GM12875 (cell line): Measurements from ENCODE around the gene SPDYE4.

ENCODE experiments used
- H3K4me3 ChIP-seq: one replicate; pipeline ENCODE4 v1.5.1; 2011; ENCODE audit warnings: low read depth, low read length, control low read depth
- TF ChIP-seq, protein P1 (sequence below): IDR thresholded peaks from 2 replicates; pipeline ENCODE4 v1.5.1; 2011; ENCODE audit warnings: low read depth, mild to moderate bottlenecking, control low read depth, inconsistent platforms, low read length, moderate library complexity, borderline replicate concordance; ENCODE audit not compliant: insufficient read depth

SPDYE4 gene

GRCh38 chr17:8710813-8711212 lies 47.5 kb downstream of the SPDYE4 start:
- H3K4me3 ChIP-seq, result no peak overlapping the region
- TF ChIP-seq, protein P1, sequence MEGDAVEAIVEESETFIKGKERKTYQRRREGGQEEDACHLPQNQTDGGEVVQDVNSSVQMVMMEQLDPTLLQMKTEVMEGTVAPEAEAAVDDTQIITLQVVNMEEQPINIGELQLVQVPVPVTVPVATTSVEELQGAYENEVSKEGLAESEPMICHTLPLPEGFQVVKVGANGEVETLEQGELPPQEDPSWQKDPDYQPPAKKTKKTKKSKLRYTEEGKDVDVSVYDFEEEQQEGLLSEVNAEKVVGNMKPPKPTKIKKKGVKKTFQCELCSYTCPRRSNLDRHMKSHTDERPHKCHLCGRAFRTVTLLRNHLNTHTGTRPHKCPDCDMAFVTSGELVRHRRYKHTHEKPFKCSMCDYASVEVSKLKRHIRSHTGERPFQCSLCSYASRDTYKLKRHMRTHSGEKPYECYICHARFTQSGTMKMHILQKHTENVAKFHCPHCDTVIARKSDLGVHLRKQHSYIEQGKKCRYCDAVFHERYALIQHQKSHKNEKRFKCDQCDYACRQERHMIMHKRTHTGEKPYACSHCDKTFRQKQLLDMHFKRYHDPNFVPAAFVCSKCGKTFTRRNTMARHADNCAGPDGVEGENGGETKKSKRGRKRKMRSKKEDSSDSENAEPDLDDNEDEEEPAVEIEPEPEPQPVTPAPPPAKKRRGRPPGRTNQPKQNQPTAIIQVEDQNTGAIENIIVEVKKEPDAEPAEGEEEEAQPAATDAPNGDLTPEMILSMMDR, result no peak

DNA sequence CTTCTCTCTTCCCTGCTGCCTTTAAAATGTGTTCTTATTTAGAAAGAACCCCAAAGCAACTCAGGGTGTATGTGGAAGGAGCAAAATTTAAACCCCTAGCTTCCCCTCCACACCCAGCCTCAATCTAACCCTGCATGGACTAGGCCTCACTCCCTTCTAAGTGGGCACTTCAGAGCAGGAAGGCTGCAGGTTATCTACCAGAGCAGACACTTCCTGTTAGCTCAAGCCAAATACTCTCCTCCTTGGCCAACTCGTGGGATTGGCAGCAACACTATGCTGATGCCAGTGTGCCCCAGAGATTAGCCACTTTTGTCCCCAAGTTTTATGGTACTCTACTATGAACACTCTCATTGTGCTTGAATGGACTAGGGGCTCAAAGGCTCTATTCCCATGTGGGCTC lies 49.3 kb downstream of the SPDYE4 start:
- H3K4me3 ChIP-seq, result no peak overlapping the region
- TF ChIP-seq, protein P1, result no peak

DNA sequence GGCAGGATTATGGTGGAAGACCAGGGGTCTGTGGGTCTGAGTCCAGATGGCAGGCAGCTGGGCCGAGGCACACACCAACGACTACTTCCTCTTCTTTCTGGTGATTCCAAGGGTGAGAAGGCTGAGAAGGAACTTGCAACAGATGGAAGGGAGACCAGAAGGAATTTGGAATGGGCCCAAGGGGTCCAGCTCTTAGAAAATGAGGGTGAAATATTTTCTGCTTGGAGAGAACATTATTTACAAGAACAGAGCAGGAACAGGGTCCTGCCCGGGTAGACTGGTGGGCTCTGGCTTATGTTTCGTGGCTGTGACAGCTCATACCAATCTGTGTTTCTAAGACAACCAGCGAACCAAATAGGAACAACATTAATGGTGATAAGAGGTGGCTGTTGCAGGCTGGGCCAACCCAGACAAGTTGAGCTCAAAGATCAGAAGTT lies 50.3 kb downstream of the SPDYE4 start:
- TF ChIP-seq, protein P1, result no peak

GRCh38 chr17:8707332-8708024 lies 50.9 kb downstream of the SPDYE4 start:
- TF ChIP-seq, protein P1, result no peak
- no peak overlapping the region for H3K4me3 ChIP-seq

More for the DNA sequence above, 50.3 kb downstream of the SPDYE4 start:
- H3K4me3 ChIP-seq, result no peak overlapping the region

GRCh38 chr17:8706431-8706830 lies 51.9 kb downstream of the SPDYE4 start:
- no peak overlapping the region for H3K4me3 ChIP-seq
- TF ChIP-seq, protein P1, result no peak

DNA sequence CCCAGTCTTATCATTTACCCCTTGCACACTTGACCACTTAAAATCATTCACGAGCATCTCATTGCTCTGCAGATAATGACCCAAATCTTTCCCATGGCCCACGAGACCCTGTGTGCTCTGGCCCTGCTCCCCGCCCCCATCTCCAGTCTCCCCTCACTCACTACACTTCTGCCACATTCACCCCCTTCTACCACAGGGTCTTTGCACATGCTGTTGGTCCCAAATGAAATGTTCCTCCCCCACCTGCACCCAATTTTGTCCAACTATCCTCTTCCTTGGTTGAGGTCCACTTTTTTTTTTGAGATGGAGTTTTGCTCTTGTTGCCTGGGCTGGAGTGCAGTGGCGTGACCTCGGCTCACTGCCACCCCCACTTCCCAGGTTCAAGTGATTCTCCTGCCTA lies 52.9 kb downstream of the SPDYE4 start:
- H3K4me3 ChIP-seq, result no peak overlapping the region
- TF ChIP-seq, protein P1, result no peak

DNA sequence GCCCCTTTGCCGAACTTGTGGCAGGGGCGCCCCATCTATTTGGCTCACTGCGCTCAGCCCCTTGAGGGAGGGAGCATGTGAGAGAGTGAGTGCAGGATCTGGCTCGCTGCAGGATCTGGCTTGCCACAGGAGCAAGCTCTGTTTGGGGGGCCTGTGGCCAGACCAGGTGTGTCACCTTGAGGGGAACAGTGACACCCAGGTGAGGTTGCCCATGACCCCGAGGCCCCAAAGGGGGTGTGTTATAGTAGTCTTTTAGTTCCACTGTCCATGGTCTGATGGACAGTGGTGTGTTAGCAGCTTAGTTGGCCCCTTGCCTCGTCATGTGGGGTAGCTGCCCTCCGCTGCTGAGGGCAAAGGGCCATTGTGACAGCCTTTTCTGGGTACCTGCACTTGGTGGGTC lies 55.3 kb downstream of the SPDYE4 start:
- TF ChIP-seq, protein P1, result no peak
- no peak overlapping the region for H3K4me3 ChIP-seq
